ENCODE results near the gene NEK1. TPM values are rescaled to one million over a fixed set of nuclear protein-coding genes. Genes with fewer than 3 reads are reported as not detected.
"Not testable (repeated sequence)": the region's sequence is repeated elsewhere in the genome, so short reads cannot be mapped to it uniquely, and the experiment has no call there.

Gene NEK1
- total RNA-seq, 1 experiment from 2014 or later: 4.7 TPM

GRCh38 chr4:169523796-169524195 lies 88.6 kb downstream of the NEK1 start:
- Histone ChIP-seq H3K4me3 (ENCODE audit: insufficient read depth, low read depth, low read length) (no peak overlapping the region), H3K27me3 (ENCODE audit: control insufficient read depth, insufficient read depth, low read length) (no peaks in the 10 kb centered on the region), H3K36me3 (replicated peaks; ENCODE audit: control insufficient read depth, insufficient read depth, low read length) (no peaks in the 10 kb centered on the region)
- no peak for DNase-seq

- Histone ChIP-seq H3K27me3 (ENCODE audit: control insufficient read depth, insufficient read depth, low read length) (no peaks in the 10 kb centered on the region), H3K36me3 (replicated peaks; ENCODE audit: control insufficient read depth, insufficient read depth, low read length) (no peaks in the 10 kb centered on the region), H3K4me3 (ENCODE audit: insufficient read depth, low read depth, low read length) (no peak overlapping the region)
- no peak for DNase-seq
Measured at GRCh38 chr4:169510617-169511016, 101.8 kb downstream of the NEK1 start.

GRCh38 chr4:169506903-169507302 lies 105.5 kb downstream of the NEK1 start:
- H3K36me3 ChIP-seq (replicated peaks; ENCODE audit: control insufficient read depth, insufficient read depth, low read length): no peaks in the 10 kb centered on the region
- H3K4me3 ChIP-seq (ENCODE audit: insufficient read depth, low read depth, low read length): no peak overlapping the region
- no peak for DNase-seq
- H3K27me3 ChIP-seq (ENCODE audit: control insufficient read depth, insufficient read depth, low read length): no peaks in the 10 kb centered on the region

DNA sequence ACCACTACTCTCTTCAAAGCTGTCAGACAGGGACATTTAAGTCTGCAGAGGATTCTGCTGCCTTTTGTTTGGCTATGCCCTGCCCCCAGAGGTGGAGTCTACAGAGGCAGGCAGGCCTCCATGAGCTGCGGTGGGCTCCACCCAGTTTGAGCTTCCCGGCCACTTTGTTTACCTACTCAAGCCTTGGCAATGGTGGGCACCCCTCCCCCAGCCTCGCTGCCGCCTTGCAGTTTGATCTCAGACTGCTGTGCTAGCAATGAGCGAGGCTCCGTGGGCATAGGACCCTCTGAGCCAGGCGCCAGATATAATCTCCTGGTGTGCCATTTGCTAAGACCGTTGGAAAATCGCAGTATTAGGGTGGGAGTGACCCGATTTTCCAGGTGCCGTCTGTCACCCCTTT lies 112.5 kb downstream of the NEK1 start:
- H3K27me3 ChIP-seq (ENCODE audit: control insufficient read depth, insufficient read depth, low read length); H3K36me3 ChIP-seq (replicated peaks; ENCODE audit: control insufficient read depth, insufficient read depth, low read length); H3K4me3 ChIP-seq (ENCODE audit: insufficient read depth, low read depth, low read length); DNase-seq: not testable (repeated sequence)

DNA sequence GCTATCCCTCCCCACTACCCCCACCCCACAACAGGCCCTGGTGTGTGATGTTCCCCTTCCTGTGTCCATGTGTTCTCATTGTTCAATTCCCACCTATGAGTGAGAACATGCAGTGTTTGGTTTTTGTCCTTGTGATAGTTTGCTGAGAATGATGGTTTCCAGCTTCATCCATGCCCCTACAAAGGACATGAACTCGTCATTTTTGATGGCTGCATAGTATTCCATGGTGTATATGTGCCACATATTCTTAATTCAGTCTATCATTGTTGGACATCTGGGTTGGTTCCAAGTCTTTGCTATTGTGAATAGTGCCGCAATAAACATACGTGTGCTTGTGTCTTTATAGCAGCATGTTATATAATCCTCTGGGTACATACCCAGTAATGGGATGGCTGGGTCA lies 118.1 kb downstream of the NEK1 start:
- not testable (repeated sequence) for H3K36me3 ChIP-seq (replicated peaks; ENCODE audit: control insufficient read depth, insufficient read depth, low read length); H3K4me3 ChIP-seq (ENCODE audit: insufficient read depth, low read depth, low read length); H3K27me3 ChIP-seq (ENCODE audit: control insufficient read depth, insufficient read depth, low read length); DNase-seq

GRCh38 chr4:169493164-169493524 lies 119.2 kb downstream of the NEK1 start:
- DNase-seq: no peak
- H3K27me3 ChIP-seq (ENCODE audit: control insufficient read depth, insufficient read depth, low read length): no peaks in the 10 kb centered on the region
- H3K36me3 ChIP-seq (replicated peaks; ENCODE audit: control insufficient read depth, insufficient read depth, low read length): no peaks in the 10 kb centered on the region
- no peak overlapping the region for H3K4me3 ChIP-seq (ENCODE audit: insufficient read depth, low read depth, low read length)

DNA sequence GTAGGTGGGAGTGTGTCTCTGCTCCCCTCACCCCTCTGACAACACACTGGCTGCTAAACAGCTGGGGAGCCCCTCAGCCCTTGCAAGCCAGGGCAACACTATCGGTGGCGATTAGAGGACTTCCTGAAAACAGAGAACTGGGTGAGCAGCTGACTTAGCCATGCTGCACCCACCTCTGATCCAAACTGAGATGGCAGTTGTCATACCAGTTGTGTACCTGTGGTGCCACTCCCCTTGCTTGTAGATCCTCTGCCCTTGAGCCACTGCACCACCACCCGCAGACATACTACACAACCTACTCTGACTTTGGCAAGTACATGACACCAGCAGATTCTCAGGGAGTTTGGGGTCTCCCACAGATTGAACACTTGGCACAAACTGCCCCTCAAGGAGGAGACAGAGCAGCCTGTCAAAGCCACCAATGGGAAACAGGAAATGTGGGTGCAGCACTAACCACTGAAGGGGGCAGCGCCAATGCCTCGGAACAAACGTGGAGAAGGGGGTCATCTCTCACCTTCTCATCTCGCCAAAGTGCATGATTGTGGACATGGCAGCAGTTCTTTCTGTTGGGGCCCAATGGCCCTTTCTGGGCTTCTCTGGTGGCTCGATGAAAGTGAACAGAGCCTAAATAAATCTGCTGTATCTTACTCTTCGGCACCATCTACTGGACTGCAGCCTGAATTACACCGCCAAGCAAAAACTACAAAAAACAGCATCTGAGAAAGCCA lies 119.8 kb downstream of the NEK1 start:
- DNase-seq: peak; percentile 48
- no peaks in the 10 kb centered on the region for H3K36me3 ChIP-seq (replicated peaks; ENCODE audit: control insufficient read depth, insufficient read depth, low read length)
- H3K4me3 ChIP-seq (ENCODE audit: insufficient read depth, low read depth, low read length): no peak overlapping the region
- no peaks in the 10 kb centered on the region for H3K27me3 ChIP-seq (ENCODE audit: control insufficient read depth, insufficient read depth, low read length)

GRCh38 chr4:169491211-169491610 lies 121.2 kb downstream of the NEK1 start:
- no peaks in the 10 kb centered on the region for H3K36me3 ChIP-seq (replicated peaks; ENCODE audit: control insufficient read depth, insufficient read depth, low read length)

DNA sequence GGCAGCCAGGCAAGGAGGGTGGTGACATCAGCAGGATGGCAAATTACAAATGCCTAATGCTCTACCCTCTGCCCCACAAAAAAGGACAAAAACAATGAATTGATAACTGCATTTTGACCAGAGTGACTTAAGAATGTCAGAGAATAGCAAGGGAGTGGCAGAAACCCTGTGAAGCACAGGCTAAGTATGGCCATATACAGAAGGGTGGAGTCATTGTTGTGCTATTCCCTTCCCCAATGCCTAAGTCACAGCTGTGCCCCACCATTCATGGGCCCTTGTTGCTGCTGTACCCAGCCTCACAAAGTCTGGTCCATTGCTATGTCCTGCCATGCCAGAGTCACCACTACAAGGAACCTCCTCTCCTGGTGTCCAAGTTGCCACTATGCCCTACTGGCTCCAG lies 123.1 kb downstream of the NEK1 start:
- H3K36me3 ChIP-seq (replicated peaks; ENCODE audit: control insufficient read depth, insufficient read depth, low read length): no peaks in the 10 kb centered on the region
- no peaks in the 10 kb centered on the region for H3K27me3 ChIP-seq (ENCODE audit: control insufficient read depth, insufficient read depth, low read length)
- H3K4me3 ChIP-seq (ENCODE audit: insufficient read depth, low read depth, low read length): no peak overlapping the region
- DNase-seq: no peak

More at GRCh38 chr4:169491211-169491610, 121.2 kb downstream of the NEK1 start:
- Histone ChIP-seq H3K4me3 (ENCODE audit: insufficient read depth, low read depth, low read length) (no peak overlapping the region), H3K27me3 (ENCODE audit: control insufficient read depth, insufficient read depth, low read length) (no peaks in the 10 kb centered on the region)
- no peak for DNase-seq

DNA sequence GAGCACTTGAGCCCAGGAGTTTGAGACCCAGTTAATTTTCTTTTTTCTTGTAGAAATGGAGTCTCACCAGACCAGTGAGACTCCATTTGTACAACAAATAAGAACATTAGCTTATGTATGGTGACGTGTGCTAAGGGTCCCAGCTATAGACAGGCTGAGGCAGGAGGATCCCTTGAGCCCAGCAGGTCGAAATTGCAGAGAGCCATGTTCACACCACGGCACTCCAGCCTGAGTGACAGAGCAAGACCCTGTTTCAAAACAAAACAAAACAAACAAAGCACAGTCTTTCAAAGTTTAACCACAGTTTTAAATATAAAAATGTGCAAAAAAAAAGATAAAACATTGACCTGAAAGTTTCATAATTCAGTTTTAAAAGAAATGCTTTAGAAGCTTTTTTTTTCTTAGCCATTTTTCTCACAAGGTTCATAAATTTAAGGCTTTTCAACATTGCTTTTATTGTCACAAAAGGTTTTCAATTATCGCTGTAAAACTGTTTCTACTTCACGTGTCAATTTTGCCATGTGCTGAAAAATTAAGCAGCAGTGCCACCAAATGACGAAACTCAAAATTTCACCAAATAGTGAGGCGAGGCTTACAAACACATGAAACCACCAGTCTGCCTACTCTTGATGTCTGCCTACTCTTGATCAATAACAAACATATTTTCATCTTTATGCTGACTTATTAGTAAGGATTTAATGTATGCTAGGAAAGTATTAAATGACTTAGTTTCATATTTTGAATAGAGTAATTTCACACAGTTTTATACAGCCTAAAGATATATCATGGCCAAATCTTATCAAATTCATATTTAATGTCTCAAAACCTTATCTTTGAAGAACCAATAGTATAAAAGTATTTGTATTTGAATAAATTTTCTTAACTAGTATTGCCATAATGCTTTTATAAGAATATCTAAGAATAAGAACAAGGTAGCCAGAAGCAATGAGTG lies 126.3 kb downstream of the NEK1 start:
- Histone ChIP-seq H3K36me3 (replicated peaks; ENCODE audit: control insufficient read depth, insufficient read depth, low read length) (no peaks in the 10 kb centered on the region), H3K27me3 (ENCODE audit: control insufficient read depth, insufficient read depth, low read length) (no peaks in the 10 kb centered on the region), H3K4me3 (ENCODE audit: insufficient read depth, low read depth, low read length) (no peak overlapping the region)
- peak; percentile 21 for DNase-seq

DNA sequence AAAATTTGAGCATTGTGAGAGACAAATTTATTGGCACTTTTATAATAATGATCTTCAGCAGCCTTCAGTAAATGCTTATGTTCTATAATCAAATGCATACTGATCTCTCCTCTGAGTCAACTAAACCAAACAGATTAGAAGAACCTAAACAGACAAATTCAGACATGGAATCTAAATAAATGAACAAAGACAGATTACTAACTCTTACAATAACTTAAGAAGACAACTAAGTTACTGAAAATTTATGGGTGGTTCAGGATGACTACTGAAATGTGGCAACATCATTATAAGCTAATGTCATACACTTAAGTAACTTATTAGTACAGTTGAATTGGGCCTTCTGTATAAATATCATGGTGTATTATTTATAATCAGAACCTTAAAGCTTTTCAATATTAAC lies 127.3 kb downstream of the NEK1 start:
- no peak for DNase-seq
- no peaks in the 10 kb centered on the region for H3K36me3 ChIP-seq (replicated peaks; ENCODE audit: control insufficient read depth, insufficient read depth, low read length)
- no peaks in the 10 kb centered on the region for H3K27me3 ChIP-seq (ENCODE audit: control insufficient read depth, insufficient read depth, low read length)
- H3K4me3 ChIP-seq (ENCODE audit: insufficient read depth, low read depth, low read length): no peak overlapping the region

DNA sequence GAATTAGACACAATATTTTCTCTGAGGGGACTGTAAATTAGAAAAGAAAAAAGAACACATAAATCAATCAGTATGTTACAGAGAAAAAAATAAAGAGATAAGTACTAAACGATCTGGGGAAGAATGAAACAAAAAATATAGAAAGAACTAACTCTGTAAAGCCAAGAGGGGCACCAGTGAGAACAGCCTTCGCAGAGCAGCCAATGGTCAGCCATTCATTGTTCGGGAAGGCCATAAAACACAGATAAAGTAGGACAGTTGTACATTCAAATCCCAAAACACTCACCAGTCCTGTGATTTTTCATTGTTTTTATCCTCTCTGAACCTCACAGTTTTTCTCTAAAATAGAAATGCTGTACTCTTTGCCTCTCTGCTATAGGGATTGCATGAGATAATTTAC lies 127.9 kb downstream of the NEK1 start:
- no peak for DNase-seq
- Histone ChIP-seq H3K4me3 (ENCODE audit: insufficient read depth, low read depth, low read length) (no peak overlapping the region), H3K36me3 (replicated peaks; ENCODE audit: control insufficient read depth, insufficient read depth, low read length) (no peaks in the 10 kb centered on the region), H3K27me3 (ENCODE audit: control insufficient read depth, insufficient read depth, low read length) (no peaks in the 10 kb centered on the region)

DNA sequence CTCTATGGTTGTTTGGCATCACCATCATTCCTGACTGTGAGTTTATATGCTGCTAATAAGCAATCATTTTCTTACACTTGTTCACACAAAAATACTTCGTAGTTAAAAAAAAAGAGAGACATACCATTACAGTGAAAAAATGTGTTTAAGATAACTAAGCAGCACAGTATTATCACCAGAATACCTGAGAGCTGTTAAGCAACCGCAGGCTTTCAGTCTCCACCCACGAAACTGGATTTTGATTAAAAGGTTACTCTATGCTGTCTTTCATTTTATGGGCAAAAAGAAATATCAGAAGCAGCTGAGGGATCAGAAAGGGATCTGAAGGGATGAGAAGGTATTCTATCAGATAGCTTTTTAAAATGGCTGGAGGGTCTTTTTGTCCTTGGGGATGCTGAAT lies 148.3 kb downstream of the NEK1 start:
- Histone ChIP-seq H3K4me3 (ENCODE audit: insufficient read depth, low read depth, low read length) (no peak overlapping the region), H3K27me3 (ENCODE audit: control insufficient read depth, insufficient read depth, low read length) (no peaks in the 10 kb centered on the region), H3K36me3 (replicated peaks; ENCODE audit: control insufficient read depth, insufficient read depth, low read length) (no peaks in the 10 kb centered on the region)
- no peak for DNase-seq

- Histone ChIP-seq H3K4me3 (ENCODE audit: insufficient read depth, low read depth, low read length) (no peak overlapping the region), H3K36me3 (replicated peaks; ENCODE audit: control insufficient read depth, insufficient read depth, low read length) (no peaks in the 10 kb centered on the region), H3K27me3 (ENCODE audit: control insufficient read depth, insufficient read depth, low read length) (no peaks in the 10 kb centered on the region)
- DNase-seq: no peak
Measured at GRCh38 chr4:169460081-169460480, 152.3 kb downstream of the NEK1 start.

DNA sequence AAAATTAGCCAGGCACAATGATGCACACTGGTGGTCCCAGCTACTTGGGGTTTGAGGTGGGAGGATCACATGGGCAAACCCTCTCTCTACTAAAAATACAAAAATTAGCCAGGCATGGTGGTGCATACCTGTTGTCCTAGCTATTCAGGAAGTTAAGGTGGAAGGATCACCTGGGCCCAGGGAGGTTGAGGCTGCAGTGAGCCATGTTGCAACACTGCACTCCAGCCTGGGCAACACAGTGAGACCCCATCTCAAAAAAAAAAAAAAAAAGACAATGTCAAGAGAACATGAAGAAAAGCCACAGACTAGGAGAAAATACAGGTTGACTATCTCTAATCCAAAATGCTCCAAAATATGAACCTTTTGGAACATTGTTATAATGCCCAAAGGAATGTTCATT lies 153.8 kb downstream of the NEK1 start:
- no peak for DNase-seq
- Histone ChIP-seq H3K4me3 (ENCODE audit: insufficient read depth, low read depth, low read length) (no peak overlapping the region), H3K27me3 (ENCODE audit: control insufficient read depth, insufficient read depth, low read length) (no peaks in the 10 kb centered on the region), H3K36me3 (replicated peaks; ENCODE audit: control insufficient read depth, insufficient read depth, low read length) (no peaks in the 10 kb centered on the region)
